Activated CD8-positive, alpha-beta memory T cell treated with anti-CD3 and anti-CD28 coated beads, Interleukin-2, amount 50 U/mL, for 24 hours (primary cell): Measurements from ENCODE around the gene ATPAF1.

Experiments
- DNase-seq: peaks from one replicate; pipeline ENCODE4 v3.0.0-alpha.2; 2020; ENCODE audit errors: extremely low read depth

The ATPAF1 gene

DNA sequence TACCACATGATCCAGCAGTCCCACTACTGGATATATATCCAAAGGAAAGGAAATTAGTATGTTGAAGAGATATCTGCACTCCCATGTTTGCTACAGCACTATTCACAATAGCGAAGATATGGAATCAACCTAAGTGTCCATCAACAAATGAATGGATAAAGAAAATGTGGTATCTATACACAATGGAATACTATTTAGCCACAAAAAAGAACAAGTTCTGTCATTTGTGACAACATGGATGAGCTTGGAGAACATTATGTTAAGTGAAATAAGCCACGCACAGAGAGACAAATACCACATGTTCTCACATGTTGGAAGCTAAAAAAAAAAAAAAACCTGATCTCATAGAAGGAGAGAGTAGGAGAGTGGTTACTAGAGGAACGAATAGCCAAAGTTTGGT, 17.7 kb downstream of the ATPAF1 start:
- no peak for DNase-seq

DNA sequence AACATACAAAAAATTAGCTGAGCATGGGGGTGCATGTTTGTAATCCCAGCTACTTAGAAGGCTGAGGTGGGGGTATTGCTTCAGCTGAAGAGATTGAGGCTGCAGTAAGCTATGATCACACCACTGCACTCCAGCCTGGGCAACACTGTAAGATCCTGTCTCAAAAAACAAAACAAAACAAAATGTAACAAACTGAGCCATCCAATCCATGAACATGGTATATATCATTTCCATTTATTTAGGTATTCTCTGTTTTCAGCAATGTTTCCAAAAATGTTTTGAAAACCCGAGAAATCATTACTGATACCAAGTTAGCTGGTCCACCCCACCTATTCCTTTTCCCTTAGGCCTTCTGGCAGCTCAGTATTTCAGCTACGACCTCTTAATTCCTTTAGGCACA, 18.4 kb downstream of the ATPAF1 start:
- DNase-seq: no peak

DNA sequence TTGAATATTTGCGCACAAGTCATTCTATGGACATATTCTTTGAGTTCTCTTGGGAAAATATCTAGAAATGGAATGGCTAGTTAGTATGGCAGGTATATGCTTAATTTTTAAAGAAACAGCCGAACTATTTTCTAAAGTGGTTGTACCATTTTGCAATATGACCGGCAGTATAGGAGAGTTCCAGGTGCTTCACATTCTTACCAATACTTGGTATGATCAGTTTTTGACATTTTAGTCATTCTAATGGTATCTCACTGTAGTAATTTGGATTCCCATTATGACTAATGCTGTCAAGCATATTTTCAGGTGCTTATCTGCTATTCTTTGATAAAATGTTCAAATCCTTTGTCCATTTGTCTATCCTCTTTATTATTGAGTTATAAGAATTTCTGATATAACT, 20.6 kb downstream of the ATPAF1 start:
- no peak for DNase-seq

DNA sequence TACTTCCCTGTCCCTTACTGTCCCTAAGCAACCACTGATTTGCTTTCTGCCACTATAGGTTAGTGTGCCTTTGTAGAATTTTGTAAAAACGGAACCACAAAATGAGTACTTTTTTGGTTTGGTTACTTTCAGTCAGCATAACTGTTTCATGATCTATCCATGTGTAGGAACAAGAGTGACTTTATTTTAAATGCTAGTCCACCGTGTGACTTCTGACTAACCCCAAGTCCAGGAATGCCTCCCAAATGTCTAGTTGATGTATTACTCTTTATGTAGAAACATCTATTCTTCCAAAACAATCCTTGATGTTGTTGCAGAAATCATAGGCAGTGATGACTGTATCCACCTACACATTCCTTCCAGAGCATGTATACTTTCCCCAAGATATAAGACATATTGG, 21.3 kb downstream of the ATPAF1 start:
- no peak for DNase-seq

DNA sequence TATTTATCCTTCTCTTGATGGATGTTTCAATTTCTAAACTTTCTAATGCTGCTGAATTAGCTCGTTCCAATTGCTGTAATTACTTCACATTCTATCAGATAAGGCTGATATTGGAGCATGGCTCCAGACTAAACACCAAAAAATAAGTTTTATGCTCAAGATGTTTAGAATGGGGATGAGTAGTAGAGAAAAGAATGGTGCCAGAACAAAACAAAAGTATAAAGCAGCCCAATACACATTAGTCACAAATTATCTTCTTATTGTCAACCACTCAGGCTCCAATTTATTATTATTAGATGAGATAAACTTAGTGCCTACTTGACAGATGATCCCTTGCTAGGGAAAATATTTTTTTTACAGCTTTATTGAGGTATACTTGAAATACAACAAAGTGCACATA, 21.8 kb downstream of the ATPAF1 start:
- DNase-seq: no peak

DNA sequence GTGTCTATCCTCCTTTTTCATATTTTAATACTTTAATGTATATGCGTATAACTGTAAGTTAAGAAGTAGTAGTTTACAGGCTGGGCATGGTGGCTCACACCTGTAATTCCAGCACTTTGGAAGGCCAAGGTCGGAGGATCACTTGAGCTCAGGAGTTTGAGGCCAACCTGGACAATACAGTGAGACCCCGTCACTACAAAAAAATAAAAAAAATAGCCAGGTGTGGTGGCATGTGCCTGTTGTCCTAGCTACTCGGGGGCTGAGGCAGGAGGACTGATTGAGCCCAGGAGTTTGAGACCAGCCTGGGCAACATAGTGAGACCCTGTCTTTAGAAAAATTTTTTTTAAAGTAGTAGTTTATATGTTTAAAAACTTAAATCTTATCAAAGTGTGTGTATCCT, 22.3 kb downstream of the ATPAF1 start:
- DNase-seq: no peak

DNA sequence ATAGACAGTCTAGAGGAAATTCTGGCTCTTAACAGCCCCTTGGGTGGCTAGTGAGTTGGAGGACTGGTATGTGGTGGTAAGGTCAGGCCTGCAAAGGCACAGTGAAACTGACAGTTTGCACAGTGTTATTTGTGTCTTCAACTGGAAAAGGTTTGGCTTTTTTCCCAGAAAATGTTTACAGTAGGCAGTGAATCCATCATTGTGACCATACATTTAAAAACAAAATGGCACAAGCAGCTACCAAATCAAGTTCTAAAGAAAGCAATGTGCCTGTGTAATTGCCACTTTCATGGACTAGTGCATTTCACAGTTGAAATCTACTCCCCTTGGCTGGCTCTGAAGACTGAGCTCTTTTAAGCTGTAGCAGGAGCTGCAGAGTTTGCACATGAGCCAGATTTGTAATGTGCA, 24.8 kb downstream of the ATPAF1 start:
- no peak for DNase-seq

DNA sequence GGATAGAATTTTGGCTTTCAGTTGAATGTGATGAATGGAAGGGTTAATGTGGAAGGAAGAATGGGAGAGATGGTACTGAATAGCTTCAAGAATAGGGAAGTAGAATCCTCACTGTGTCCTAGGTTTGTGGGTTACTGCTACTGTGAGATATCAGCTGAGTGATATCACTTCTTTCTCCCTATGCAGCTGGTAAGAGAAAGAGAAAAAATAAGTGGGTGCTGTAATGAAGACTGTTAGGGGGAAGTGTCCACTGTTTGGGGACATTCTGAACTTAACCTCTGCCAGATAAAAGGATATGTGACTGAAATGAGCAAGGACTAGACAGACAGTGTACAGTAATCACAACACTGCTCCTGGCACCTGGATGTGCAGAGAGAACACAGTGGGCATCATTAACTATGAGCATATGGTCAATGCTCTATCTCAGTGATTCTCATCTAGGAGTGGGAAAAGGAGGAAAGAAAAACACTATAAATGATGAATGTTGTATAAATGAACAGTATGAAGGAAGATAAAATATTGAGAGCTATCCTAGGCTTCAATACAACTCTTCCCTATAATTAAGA, 26.0 kb downstream of the ATPAF1 start:
- no peak for DNase-seq

DNA sequence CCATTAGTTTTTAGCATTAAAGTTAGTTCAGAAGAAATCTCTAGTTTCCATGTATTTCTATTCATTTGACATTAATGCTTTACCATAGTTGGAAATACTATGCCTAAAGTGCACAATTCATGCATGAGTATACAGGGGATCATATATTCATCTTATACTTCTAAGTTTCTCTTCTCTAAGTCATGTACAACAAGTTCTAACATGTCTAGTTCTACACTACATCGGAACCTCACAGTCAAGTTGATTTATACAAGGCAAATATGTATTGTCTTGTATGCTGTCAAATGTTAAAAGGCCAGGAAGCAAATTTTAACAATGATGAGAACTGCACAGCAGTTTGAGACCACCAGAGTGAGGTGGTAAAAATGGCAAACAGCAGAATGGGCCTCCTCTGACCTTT, 28.6 kb downstream of the ATPAF1 start:
- DNase-seq: no peak

DNA sequence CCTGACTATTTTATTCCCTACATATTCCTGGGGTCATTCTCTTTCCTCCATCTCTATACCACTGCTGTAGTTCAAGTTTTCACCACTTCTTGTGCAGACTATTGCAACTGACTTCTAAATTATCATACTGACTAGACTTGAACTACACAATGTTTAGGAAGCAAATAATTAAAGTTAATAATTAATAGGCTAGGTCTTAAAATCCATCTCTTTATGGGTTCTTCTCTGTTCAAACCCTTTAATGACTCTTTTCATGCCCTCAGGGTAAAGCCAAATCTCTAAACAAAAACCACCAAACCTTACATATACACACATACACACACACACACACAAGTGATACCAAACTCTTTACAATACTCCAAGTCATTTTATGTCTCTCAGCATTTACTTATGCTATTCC, 29.2 kb downstream of the ATPAF1 start:
- DNase-seq: no peak

DNA sequence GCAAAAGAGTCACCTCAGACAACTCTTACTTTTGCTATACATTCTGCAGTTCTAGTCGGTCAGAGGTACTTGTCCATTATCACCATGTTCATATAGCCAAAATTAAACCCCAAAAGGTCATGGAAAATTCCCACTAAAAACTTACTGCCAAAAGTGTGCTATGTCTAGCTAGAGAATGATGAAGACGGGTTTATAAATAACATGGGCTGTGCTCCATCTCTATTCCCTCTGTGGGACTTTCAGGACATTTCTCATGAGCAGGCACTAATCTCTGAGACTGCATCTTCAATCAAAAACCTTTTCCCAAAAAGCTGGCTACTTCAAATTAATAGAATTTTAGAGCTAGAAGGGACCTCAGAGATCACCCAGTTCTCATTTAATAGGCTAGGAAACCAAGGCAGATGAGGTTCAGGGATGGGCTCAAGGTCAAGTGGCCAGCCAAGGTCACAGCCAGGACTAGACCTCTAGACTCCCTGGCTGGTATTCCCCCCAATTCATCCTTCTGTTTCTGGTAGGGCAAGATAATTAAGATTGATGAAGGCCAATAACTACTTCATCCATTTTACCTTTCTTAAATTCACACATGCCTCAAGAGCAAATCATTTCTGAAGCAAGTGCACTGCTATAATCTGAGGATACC, 30.6 kb downstream of the ATPAF1 start:
- DNase-seq: no peak

DNA sequence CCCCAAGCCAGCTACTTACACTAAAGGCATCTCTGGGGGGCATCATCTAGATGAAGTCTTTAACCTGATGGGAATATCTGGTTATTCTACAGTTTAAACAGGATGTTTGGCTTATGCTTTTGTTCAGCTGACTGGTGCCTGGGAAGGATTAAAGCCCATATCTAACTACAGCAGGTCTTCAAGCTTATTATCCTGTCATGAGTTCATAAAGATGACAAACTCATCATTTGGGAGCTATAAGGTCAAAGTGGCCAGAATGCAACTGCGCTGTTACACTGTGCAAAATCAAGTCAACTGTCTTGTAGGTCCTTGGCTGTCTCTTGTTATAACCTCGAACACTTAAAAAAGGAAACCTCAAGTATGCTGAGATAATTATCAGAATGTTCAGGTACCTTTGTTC, 33.0 kb downstream of the ATPAF1 start:
- DNase-seq: no peak

DNA sequence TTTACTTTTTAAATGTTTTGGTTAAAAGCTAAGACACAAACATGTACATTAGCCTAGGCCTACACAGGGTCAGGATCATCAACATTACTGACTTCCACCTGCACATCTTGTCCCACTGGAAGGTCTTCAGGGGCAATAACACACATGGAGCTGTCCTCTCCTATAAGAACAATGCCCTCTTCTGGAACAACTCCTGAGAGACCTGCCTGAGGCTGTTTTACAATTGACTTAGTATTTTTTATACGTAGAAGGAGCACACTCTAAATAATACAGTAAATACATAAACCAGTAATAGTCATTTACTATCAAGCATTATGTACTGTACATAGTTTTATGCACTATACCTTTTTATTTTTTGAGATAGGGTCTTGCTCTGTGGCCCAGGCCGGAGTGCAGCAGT, 37.4 kb downstream of the ATPAF1 start:
- DNase-seq: no peak

DNA sequence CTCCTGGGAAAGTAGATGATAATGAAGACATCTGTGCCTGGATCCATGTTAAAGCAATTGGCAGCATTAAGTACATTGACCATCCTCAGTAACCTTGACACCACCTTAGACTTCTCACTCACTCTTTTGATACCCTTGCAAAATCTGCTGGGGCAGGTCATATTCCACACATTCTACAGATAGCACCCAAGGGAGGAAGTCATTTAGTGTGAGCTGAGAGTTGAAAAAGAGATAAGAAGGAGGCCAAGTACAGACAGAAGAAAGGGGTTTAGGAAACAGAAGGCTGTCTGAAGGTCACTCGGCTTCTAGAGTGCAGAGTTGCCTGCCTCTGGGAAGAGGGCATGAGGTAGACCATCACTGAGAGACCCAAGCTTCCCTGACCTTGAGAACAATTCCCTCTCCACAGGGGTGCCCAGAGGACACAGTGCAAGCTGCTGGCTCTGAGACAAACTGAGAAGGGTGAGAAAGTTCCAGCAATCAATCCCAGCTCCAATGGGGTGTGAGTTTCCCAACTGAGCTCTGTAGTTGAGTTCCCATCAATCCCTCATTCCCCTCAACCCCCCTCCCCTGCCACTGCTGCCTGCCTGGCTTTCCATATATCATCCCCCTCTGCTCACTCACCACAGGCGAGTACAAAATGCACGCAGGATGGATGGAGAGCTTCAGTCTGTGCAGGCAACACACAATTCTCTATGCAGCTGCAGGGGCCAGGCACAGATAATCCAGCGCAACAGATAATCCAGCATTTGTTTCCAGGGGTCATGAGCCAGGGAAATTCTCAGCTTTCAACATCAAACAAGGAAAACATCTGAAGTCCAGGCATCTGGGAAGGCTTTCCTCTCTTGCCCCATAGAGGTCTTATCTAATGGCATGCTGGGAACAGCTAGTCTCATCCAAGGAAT, 44.2 kb downstream of the ATPAF1 start:
- no peak for DNase-seq

DNA sequence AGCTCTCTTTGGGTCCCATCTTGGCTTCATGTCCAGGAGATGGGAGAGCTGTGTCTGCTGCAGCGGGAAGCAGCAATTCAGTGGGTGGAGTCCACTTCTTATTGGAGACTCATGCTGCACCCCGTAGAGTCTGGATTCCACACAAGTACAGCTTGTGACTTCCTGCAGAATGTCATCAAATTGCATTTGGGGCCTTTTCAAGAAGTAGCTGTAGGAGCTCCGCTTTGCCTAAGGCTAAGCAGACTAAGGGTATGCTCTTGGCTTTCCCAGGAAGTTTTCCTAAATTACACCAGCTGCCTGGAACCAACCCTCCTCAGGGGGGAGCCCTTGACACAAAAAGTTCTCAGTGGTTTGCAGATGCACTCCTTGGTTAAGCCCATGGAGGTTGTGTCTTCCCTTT, 45.8 kb downstream of the ATPAF1 start:
- no peak for DNase-seq

DNA sequence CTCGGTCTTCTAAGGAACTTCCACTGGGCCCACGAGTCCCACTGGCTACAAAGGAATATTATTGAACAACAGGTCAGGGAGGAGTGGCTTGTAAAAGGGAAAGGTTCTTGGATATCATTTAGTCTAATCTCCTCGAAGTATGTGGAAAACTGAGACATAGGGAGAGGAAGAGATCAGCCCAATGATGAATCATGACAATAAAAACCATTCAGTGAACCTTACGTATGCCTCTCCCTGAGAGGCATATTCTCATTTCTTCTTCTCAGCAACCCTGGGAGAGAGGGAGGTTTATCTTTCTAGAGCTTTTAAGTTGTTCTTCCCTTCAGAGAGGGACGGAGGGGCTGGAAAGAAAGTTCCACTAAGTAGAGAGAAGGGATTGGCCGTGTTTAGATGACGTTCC, 46.2 kb downstream of the ATPAF1 start:
- no peak for DNase-seq

DNA sequence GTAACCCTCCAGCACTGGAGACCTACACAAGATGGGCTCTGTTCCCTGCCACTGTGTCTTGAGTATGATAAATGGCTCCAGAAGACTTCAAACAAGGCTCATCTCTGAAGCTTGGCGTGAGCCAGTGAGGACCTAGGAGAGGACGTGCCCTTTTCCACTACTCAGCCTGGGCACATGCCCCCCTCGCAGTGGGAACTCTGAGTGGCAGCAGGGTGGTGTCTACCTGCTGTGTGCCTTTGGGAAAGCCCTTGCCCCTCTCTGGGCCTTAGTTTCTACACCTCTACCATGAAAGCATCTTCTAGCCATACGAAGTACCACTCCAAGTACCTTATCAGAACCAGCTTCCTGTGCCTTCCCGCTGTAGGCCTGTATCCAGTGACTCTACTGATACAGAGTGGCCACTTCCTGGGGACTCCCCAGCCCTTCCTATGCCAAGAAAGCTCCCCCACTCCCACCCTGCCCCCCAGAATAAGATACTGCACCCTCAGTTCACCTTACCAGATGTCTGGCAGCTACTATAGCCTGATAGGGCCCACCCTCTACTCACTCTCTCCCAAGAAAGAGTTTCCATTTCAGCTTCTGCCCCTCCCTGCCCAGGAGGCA, 48.4 kb downstream of the ATPAF1 start:
- DNase-seq: no peak

DNA sequence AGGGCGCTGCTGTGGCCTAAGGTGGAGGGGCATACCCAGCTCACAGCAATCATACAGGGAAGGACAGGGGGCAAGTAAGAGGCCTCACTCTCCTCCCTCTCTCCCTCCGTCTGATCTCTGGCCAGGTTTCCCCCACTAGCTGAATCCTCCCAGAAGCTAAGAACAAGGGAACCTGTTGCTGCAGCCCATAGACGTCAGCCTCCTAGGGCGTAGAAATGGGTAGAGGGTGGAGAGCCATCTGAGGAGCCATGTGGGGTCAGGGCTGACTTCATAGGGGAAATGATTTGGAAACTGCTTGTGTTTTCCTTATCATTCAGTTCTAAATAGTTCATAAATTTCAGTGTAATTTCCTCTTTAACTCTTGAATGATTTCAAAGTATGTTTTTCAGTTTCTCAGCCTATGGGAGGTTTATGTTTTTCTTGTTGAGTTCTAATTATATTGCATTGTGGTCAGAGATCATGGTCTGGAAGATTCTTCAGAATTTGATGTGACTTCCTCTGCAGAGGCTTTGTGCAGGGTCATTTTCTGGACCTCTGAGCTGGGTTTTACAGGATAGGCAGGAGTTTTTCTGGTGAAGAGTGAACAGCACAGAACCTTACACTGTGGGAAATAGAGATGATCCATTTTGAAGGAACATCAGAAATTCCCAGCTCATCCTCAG, 49.3 kb downstream of the ATPAF1 start:
- no peak for DNase-seq

DNA sequence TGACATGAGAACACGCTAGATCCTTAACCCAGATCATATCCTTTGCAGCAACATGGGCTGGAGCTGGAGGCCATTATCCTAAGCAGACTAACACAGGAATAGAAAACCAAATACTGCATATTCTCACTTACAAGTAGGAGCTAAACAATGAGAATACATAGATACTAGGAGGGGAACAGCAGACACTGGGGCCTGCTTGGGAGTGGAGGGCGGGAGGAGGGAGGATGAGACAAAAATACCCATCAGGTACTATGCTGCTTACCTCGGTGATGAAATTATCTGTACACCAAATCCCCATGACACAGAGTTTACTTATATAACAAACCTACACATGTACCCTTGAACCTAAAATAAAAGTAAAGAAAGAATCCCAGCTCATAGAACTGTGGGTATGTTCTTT, 50.3 kb downstream of the ATPAF1 start:
- no peak for DNase-seq

DNA sequence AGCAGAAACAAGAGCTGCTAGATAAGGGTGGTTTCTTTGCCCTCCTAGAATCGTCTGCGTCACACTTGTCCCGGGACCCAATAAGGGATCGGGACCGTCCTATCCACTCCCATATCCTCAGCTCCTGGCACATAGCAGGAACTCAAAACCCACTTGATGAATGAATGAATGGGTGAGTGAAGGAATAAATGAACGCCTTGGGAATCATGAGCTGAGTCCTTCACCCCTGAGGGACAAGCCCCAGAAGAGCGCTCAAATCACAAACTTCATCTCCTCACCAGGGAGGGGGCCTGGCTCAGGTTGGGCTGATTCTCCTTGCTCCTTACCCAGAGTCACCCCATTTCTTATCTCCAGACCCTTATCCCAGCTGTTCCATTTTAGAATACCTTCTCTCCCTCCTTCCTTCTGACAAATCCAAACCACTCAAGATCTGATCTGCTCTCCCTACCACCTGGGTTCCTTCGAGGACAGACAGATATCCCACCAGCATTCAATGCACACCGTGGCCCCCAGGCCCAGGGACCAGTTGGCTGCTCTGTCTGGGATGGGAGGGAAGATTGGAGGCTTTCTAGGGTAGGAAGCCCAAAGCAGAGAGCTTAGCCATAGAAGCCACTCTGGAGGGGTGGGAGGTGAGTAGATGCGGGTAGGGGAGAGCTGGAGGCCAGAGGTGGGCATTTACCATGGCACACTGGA, 50.9 kb downstream of the ATPAF1 start:
- DNase-seq: no peak

DNA sequence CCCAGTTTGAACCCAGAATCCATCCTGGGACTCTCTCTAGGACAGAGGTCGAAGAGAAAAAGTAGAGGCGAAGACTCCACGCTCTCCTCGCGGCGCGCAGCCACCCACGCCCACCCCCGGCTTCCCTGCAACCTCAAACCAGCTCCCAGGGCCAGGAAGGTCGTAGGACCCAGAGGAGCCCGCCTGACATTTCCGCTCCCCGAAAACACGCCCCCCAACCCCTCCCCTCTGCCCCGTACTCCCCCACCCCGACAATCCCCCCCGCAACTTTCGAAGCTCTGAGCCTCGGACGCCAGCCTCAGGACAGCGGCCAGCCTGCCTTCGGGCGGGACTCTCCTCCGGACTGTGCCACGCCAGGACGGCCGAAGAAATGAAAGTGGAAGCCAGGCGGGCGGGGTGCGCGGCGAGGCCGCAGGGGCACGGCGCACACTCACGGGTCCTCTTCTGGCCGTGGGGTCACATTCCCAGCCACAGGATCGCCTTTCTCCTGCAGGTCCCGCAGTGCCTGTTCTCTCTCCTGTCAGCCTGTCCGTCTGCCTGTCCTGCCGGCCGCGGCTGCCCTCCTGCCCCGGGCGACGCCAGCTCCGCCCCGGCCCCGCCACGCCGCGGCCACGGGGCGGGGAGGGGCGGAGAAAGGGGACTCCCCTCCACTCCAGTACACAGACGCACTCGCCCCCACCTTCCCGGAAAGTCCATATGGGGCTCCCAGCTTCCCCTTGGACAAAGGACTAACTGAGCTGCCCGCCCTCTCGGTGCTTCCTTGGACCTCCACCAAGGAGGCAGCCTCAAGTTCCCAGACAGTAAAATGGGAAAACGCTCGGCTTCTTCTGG, 51.7 kb downstream of the ATPAF1 start, which contains the start of gene MOB3C:
MOB3C (minus strand) TSS at position 535 of the 831 bp plus-strand sequence. CDS start 3,490 bp downstream, outside the sequence.
- DNase-seq: no peak
